Fibroblast of mammary gland (primary cell): Measurements from ENCODE around the gene RBBP8NL.
A peak's percentile ranks its signal among the peaks of the same experiment; 100 is the strongest.
"Not testable (repeated sequence)": the region's sequence is repeated elsewhere in the genome, so short reads cannot be mapped to it uniquely, and the experiment has no call there.

Experiments used
- DNase-seq: peaks from one replicate; pipeline ENCODE4 v3.0.0-alpha.2; 2010; ENCODE audit warnings: low read depth
- H3K4me3 ChIP-seq: 2 replicates; pipeline ENCODE4 v1.5.1; 2011; ENCODE audit warnings: low read depth, mild to moderate bottlenecking, low read length, moderate library complexity; ENCODE audit not compliant: control insufficient read depth
- TF ChIP-seq, protein P1 (sequence below): conservative IDR thresholded peaks from 2 replicates; pipeline ENCODE4 v1.5.1; 2011; ENCODE audit warnings: low read depth, low read length, inconsistent platforms; ENCODE audit not compliant: control insufficient read depth, insufficient read depth

RBBP8NL gene

DNA sequence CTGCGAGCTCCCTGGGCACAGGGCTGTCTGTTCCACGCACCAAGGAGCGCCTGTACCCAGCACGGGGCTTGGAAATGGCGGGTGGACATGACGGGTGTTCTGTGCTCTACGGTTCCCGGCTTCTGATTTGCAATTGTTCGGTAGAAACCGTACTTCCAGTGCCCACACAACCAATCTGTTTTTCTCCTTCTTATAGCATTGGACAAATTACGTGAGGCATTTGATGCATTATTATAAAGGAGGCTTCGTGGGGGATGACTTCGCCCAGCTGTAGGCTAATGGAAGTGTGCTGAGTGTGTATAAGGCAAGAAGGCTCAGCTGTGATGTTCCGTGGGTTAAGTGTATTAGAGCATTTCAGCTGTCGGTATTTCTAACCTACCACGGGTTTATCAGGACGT, 50.3 kb downstream of the RBBP8NL start:
- no peak overlapping the region for H3K4me3 ChIP-seq

DNA sequence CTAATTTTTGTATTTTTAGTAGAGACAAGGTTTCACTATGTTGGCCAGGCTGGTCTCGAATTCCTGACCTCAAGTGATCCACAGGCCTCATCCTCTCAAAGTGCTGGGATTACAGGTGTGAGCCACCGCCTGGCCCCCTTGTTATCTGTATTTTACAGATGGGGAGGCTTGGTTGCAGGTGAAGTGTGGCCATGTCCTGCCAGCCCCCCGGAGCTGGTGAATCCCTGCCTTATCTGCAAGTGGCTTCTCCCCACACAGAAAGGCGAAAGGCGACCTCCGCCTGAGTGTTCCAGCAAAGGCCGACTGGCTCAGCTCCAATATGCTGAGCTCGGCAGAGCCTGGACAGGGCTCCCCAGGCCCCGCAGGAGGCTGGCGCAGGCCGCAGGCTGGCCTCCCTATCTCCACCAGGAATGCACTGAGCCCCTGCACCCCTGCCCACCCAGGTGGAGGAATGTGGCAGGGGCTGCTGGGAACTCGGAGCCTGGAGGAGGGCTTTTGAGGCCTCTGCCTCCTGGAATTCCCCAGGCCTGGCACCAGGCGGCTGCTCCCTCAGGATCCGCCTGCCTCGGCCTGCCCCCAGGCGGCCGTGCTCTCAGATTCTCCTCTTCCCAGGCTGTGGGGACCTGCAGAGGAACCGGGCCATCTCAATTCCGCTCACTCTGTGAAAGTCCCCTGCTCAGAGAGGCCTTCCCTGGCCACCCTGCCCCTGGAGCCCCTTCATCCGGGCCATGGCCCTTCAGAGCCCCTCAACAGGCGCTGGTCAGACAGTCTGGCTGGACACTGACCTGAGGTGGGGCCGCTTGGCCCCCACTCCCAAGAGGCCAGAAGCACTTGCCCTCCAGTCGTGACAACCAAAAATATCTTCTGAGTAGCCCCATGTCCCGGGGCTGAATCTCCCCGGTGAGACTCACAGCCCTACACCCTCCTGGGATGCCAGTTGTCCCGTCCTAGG, 51.0 kb downstream of the RBBP8NL start:
- DNase-seq, result peak; percentile 29
- no peak overlapping the region for H3K4me3 ChIP-seq

More for the DNA sequence above, 50.3 kb downstream of the RBBP8NL start:
- no peak for DNase-seq
- TF ChIP-seq, protein P1, sequence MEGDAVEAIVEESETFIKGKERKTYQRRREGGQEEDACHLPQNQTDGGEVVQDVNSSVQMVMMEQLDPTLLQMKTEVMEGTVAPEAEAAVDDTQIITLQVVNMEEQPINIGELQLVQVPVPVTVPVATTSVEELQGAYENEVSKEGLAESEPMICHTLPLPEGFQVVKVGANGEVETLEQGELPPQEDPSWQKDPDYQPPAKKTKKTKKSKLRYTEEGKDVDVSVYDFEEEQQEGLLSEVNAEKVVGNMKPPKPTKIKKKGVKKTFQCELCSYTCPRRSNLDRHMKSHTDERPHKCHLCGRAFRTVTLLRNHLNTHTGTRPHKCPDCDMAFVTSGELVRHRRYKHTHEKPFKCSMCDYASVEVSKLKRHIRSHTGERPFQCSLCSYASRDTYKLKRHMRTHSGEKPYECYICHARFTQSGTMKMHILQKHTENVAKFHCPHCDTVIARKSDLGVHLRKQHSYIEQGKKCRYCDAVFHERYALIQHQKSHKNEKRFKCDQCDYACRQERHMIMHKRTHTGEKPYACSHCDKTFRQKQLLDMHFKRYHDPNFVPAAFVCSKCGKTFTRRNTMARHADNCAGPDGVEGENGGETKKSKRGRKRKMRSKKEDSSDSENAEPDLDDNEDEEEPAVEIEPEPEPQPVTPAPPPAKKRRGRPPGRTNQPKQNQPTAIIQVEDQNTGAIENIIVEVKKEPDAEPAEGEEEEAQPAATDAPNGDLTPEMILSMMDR, result no peak

DNA sequence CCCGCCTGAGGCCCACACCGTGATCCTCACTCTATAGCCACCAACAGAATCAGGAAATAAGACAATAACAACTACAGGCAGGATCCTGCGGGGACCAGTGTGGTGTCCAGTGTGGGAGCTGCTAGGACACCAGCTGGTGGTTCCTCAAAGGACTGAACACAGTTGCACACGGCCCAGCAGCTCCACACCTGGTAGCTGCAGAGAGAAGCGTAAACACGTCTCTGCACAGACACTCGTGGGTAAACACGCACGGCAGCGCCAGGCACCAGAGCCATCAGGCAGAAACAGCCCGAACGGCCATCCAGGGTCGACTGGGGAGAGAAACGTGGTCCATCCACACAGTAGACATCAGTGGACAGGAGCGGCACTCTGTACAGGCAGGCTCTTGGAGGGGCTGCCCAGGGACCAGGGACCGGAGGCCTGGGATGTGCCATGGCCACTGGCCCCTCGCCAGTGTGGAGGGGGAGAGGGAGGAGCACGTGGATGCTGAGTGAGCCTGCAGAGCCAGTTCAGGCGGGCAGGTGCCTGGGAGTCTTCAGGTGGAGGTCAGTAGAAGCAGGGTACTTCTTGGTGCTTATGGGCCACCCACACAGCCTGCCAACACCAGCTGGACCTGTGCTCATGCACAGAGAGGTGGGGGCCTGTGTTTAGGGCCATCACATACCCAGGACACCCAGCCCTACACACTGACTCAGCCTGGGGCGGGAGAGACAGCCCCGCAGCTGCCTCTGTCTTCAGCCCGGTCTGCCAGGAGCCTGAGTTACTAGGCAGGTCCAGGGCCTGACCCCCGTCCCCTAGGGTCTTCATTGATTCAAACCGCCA, 52.8 kb downstream of the RBBP8NL start:
- no peak overlapping the region for H3K4me3 ChIP-seq
- TF ChIP-seq, protein P1, result no peak
- no peak for DNase-seq

More for the DNA sequence above, 51.0 kb downstream of the RBBP8NL start:
- TF ChIP-seq, protein P1, result peak; percentile 36

DNA sequence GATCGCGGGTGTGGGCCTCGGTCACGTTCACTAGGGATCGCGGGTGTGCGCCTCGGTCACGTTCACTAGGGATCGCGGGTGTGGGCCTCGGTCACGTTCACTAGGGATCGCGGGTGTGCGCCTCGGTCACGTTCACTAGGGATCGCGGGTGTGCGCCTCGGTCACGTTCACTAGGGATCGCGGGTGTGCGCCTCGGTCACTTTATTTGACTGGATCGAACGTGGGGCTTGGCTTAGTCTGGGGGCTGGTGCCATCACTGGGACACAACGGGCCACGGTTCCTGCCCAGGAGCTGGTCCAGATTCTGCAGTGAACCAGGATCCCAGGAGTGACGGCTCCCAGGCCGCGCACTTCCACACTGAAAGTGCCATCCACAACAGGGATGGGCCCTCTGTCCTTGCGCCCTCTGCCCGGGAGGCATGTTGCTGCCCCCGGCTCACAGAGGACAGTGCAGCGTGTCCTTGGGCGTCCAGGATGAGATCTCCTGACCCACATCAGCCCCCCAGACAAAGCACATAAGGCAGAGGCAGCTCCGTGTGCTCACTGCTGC, 53.6 kb downstream of the RBBP8NL start:
- not testable (repeated sequence) for DNase-seq, H3K4me3 ChIP-seq

DNA sequence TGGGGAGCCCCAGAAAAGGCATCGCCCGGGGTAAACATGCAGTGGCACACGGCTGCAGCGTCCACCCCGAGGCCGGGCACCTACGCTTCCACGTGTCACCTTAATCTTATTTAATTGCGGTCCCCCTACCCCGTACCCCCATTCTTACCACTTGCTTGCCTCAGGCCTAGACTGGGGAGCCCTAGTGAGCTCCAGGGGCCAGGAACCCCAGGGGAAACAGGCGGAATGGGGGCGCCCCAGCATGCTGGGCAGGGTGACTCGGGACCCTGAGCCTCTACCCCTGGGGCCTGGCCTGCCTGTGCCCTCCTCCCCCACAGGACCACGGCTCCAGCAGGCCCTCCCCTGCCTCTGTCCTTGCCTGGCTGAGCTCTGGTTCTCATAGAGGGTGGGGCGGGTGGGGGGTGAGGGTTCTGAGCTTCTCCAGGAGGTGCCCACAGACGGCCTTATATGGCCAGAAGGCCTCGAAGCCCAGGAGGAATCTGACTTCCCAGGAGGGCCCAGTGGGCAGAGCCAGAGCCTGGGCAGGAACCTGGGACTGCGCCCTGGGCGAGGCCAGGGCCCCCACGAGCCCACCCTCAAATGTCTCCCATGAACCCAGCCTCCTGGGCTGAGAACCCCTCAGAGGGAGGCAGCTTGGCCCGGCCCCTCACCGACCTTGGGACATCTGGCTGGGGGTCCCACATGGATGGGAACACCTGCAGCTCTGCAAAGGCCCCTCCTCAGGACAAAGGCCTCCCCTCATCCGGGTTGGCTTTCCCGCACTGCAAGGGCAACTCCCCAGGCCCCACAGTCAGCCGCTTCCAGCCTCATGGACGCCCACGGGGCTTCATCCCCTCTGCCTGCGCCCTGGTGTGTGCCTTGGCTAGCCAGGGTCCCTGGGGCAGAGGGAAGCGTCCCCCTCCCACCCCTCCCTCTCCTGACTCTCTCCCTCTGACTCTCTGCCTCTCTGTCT, 55.0 kb downstream of the RBBP8NL start:
- H3K4me3 ChIP-seq, result no peak overlapping the region
- no peak for DNase-seq
- TF ChIP-seq, protein P1, result no peak

DNA sequence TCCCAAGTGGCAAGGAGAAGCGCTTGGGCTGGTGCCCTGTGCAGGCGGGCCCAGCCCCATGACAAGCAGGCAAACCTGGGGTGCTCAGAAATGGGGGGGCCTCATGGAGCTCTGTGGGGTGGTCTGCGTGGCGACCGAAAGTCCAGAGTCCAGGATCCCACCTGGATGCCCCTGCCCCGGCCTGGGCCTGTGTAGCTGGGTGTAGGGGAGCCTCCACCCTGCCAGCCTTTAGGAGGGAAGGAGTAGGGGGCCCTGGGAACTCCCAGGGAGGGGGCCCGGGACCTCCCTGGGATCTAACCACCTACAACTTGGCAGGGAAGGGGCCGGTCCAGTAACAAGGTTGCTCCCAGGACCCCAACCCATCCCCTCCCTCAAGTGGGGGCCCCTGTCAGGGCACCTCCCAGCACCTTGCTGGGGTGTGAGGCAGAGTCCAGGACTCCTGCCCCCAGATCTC, 55.7 kb downstream of the RBBP8NL start:
- TF ChIP-seq, protein P1, result no peak
- DNase-seq, result no peak
- no peak overlapping the region for H3K4me3 ChIP-seq
